ENCODE results near the gene SH2B3.

DNA sequence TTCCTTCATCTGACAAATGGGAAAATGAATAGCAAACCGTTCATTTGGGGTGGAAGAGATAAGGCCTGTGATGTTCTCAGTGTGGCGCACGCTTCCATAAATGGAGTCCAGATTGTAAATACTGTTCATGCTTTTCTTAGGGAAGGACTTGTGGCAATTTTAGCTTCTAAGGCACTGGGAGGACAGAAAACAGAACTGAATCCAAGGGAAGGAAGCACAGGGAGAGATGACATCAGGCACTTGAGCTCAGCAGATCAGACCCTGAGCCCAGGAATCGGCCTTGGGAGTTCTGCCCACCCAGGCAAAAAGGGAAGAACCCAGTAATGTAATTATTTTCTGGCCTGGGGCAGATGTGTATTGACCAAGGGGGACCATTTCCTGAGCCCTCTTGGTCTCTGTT lies 7.2 kb upstream of the SH2B3 start:
- no peak for TF ChIP-seq SIN3A (IDR thresholded peaks at IDR 0.05; ENCODE audit: borderline replicate concordance in 2 of 2, control insufficient read depth in 1 of 2, low read depth in 2 of 2, low read length in 2 of 2)
- no peak for TF ChIP-seq RBBP5 (IDR thresholded peaks at IDR 0.05; ENCODE audit: borderline replicate concordance, insufficient read depth, low read length, poor library complexity, severe bottlenecking)
- TF ChIP-seq, protein P1, sequence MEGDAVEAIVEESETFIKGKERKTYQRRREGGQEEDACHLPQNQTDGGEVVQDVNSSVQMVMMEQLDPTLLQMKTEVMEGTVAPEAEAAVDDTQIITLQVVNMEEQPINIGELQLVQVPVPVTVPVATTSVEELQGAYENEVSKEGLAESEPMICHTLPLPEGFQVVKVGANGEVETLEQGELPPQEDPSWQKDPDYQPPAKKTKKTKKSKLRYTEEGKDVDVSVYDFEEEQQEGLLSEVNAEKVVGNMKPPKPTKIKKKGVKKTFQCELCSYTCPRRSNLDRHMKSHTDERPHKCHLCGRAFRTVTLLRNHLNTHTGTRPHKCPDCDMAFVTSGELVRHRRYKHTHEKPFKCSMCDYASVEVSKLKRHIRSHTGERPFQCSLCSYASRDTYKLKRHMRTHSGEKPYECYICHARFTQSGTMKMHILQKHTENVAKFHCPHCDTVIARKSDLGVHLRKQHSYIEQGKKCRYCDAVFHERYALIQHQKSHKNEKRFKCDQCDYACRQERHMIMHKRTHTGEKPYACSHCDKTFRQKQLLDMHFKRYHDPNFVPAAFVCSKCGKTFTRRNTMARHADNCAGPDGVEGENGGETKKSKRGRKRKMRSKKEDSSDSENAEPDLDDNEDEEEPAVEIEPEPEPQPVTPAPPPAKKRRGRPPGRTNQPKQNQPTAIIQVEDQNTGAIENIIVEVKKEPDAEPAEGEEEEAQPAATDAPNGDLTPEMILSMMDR (IDR thresholded peaks at IDR 0.05 in 2 of 3, conservative IDR thresholded peaks at IDR 0.05 in 1 of 3; ENCODE audit: insufficient read depth in 2 of 3, low read depth in 1 of 3, low read length in 3 of 3) = no peak
- no peak for TF ChIP-seq SMC3 (conservative IDR thresholded peaks at IDR 0.05; ENCODE audit: insufficient read depth, low read depth, low read length)
- no peak for TF ChIP-seq E2F3 (CRISPR knock-in tag; IDR thresholded peaks at IDR 0.05)
- no peak for TF ChIP-seq RBM15 (IDR thresholded peaks at IDR 0.05; ENCODE audit: insufficient read depth, low read length)
- no peak for TF ChIP-seq LCOR (CRISPR knock-in tag; IDR thresholded peaks at IDR 0.05)
- TF ChIP-seq, protein P2, sequence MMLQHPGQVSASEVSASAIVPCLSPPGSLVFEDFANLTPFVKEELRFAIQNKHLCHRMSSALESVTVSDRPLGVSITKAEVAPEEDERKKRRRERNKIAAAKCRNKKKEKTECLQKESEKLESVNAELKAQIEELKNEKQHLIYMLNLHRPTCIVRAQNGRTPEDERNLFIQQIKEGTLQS (IDR thresholded peaks at IDR 0.05) = no peak
- TF ChIP-seq, protein P2 (CRISPR knock-in tag; conservative IDR thresholded peaks at IDR 0.05) = no peak
- TF ChIP-seq PHF21A (IDR thresholded peaks at IDR 0.05; ENCODE audit: borderline replicate concordance, low read depth) = no peak
- no peak for TF ChIP-seq POLR2AphosphoS5 (IDR thresholded peaks at IDR 0.05; ENCODE audit: control insufficient read depth, insufficient read depth, low read depth, low read length)
